Keratinocyte (primary cell): ENCODE data around the gene DCST2. TPM values are rescaled to one million over a fixed set of nuclear protein-coding genes. Genes with fewer than 3 reads are reported as not detected.

Experiments
- DNase-seq: peaks from one replicate; pipeline ENCODE4 v3.0.0-alpha.2; 2011; ENCODE audit warnings: low read depth, missing footprints, low spot score
- FAIRE-seq: peaks from 2 replicates; lab custom pipeline; 2011; peaks lifted over from hg19 to GRCh38; lab: Jason Lieb, UNC
- H2AFZ ChIP-seq: 2 replicates; pipeline ENCODE4 v1.6.0; 2012; ENCODE audit warnings: low read length, control low read depth, inconsistent platforms; ENCODE audit not compliant: control insufficient read depth
- H3K27ac ChIP-seq: 2 replicates; pipeline ENCODE4 v1.5.1; 2011; ENCODE audit warnings: low read length; ENCODE audit not compliant: control insufficient read depth, insufficient read depth
- H3K27me3 ChIP-seq: 3 replicates; pipeline ENCODE4 v1.6.0; 2011; ENCODE audit warnings: low read length; ENCODE audit not compliant: control insufficient read depth, insufficient read depth; ENCODE audit errors: extremely low read depth
- H3K36me3 ChIP-seq, 2 experiments: 2 replicates in 1 of 2; 3 replicates in 1 of 2; pipeline ENCODE4 v1.5.1; 2011; ENCODE audit warnings: low read length in 2 of 2, mild to moderate bottlenecking in 1 of 2; ENCODE audit not compliant: control insufficient read depth in 2 of 2, insufficient read depth in 2 of 2; ENCODE audit errors: extremely low read depth in 1 of 2
- H3K4me1 ChIP-seq: 3 replicates; pipeline ENCODE4 v1.5.1; 2011; ENCODE audit warnings: low read length; ENCODE audit not compliant: control insufficient read depth, insufficient read depth; ENCODE audit errors: extremely low read depth
- H3K4me2 ChIP-seq: 3 replicates; pipeline ENCODE4 v1.6.0; 2011; ENCODE audit warnings: low read depth, low read length; ENCODE audit not compliant: control insufficient read depth, insufficient read depth; ENCODE audit errors: extremely low read depth
- H3K4me3 ChIP-seq, 3 experiments: fragments of 200-600 bp in 1 of 3; sonication (generic) in 1 of 3; 2 replicates in 2 of 3; 3 replicates in 1 of 3; pipeline ENCODE4 v1.5.1; 2011 to 2016; ENCODE audit warnings: low read length in 3 of 3, mild to moderate bottlenecking in 3 of 3, control low read depth in 2 of 3, inconsistent platforms in 1 of 3, low read depth in 1 of 3, mixed read lengths in 1 of 3, mixed run types in 1 of 3, moderate library complexity in 1 of 3; ENCODE audit not compliant: control insufficient read depth in 2 of 3, insufficient read depth in 2 of 3; ENCODE audit errors: extremely low read depth in 1 of 3
- H3K79me2 ChIP-seq: 2 replicates; pipeline ENCODE4 v1.6.0; 2012; ENCODE audit warnings: low read length; ENCODE audit not compliant: control insufficient read depth, insufficient read depth
- H3K9ac ChIP-seq: 3 replicates; pipeline ENCODE4 v1.6.0; 2011; ENCODE audit warnings: low read length; ENCODE audit not compliant: control insufficient read depth, insufficient read depth; ENCODE audit errors: extremely low read depth
- H3K9me1 ChIP-seq: 3 replicates; pipeline ENCODE4 v1.6.0; 2011; ENCODE audit warnings: low read length; ENCODE audit not compliant: control insufficient read depth, insufficient read depth; ENCODE audit errors: extremely low read depth
- H3K9me3 ChIP-seq: 2 replicates; pipeline ENCODE4 v1.5.1; 2012; ENCODE audit warnings: low read depth, low read length; ENCODE audit not compliant: control insufficient read depth
- H4K20me1 ChIP-seq: 3 replicates; pipeline ENCODE4 v1.6.0; 2011; ENCODE audit warnings: low read length; ENCODE audit not compliant: control insufficient read depth, insufficient read depth; ENCODE audit errors: extremely low read depth
- EZH2 ChIP-seq: IDR thresholded peaks from one replicate; pipeline ENCODE4 v1.6.1; 2012; ENCODE audit warnings: inconsistent platforms, mild to moderate bottlenecking, low read length, moderate library complexity
- dilution Hi-C: fragments of 300-500 bp; cut with MboI; formaldehyde crosslinking; loops from one replicate; pipeline ENCODE4 v1.7.0; 2020; ENCODE audit warnings: low sequenced_read_pairs; ENCODE audit not compliant: extremely low pct_ligation_motif_present
- polyA plus RNA-seq, 5 experiments: library from polyadenylated mRNA; depleted of rRNA in 3 of 5; stranded (reverse) in 3 of 5; stranded (forward) in 1 of 5; unstranded in 1 of 5; fragments of >200 nt; gene quantifications; 1 replicate in 1 of 5; 2 replicates in 3 of 5; 3 replicates in 1 of 5; pipeline versions ENCODE4 v1.2.1 to v1.2.3, GENCODE V29; 2011 to 2012; ENCODE audit warnings: missing spikeins in 2 of 5, low read depth in 1 of 5, low replicate concordance in 1 of 5
- TF ChIP-seq, protein P1 (sequence below), 3 experiments: IDR thresholded peaks in 1 of 3; conservative IDR thresholded peaks in 1 of 3; optimal IDR thresholded peaks in 1 of 3; 2 replicates in 2 of 3; 3 replicates in 1 of 3; pipeline versions ENCODE3 to v1.5.1; 2011; ENCODE audit warnings: low read length in 3 of 3, mild to moderate bottlenecking in 3 of 3, moderate library complexity in 2 of 3, control low read depth in 1 of 3, inconsistent platforms in 1 of 3; ENCODE audit not compliant: insufficient read depth in 2 of 3; ENCODE audit errors: extremely low read depth in 1 of 3

Gene DCST2
- polyA plus RNA-seq, 1 donor (not counting 4 experiments of a cell fraction or from before 2014, with no cell fraction given), result 0.14 TPM

DNA sequence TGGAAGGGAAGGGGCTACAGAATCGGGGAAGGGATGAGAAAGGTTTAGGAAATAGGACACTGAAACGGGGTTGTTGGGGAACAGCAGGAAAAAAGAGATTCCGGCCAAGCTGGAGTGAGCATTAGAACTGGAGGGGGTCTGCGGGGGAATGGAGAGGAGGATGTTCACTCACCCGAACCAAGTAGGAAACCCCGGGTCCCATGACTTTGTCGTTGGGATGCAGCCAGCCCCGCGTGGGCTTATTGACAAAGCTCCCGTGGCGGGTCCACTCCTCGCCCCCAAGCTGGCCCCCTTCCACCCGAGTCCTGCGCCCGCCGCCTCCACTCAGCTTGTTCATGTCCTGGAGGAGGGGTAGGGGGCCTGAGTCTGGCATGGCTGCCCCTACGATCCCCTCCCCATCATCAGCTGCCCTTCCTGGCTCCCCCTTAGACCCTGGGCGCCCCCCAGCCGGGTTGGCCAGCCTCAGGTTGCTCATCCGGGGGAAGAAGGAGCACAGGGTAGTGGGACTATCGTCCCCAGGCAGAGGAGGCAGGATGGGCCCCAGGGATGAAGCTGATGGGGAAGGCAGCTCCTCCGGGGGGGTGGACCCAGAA is 63.6 kb downstream of the DCST2 start:
- no peak for FAIRE-seq
- no peak overlapping the region for H2AFZ ChIP-seq
- peaks cover 52% of the 10 kb centered on the region for H3K79me2 ChIP-seq
- H3K9me3 ChIP-seq, result no peaks in the 10 kb centered on the region
- DNase-seq, result no peak
- peak overlapping the region; percentile 52 to 71 (median 54) for H3K4me3 ChIP-seq
- H3K9me1 ChIP-seq, result no peaks in the 10 kb centered on the region
- peaks cover 20 to 39% of the 10 kb centered on the region in 2 experiments for H3K36me3 ChIP-seq
- dilution Hi-C loops, result no loop called here
- H3K27me3 ChIP-seq, result no peaks in the 10 kb centered on the region
- peaks cover 50% of the 10 kb centered on the region for H3K4me1 ChIP-seq
- H4K20me1 ChIP-seq, result no peaks in the 10 kb centered on the region
- H3K9ac ChIP-seq, result peak overlapping the region; percentile 79
- H3K4me2 ChIP-seq, result peak overlapping the region; percentile 76
- no peak for TF ChIP-seq EZH2
- TF ChIP-seq, protein P1, sequence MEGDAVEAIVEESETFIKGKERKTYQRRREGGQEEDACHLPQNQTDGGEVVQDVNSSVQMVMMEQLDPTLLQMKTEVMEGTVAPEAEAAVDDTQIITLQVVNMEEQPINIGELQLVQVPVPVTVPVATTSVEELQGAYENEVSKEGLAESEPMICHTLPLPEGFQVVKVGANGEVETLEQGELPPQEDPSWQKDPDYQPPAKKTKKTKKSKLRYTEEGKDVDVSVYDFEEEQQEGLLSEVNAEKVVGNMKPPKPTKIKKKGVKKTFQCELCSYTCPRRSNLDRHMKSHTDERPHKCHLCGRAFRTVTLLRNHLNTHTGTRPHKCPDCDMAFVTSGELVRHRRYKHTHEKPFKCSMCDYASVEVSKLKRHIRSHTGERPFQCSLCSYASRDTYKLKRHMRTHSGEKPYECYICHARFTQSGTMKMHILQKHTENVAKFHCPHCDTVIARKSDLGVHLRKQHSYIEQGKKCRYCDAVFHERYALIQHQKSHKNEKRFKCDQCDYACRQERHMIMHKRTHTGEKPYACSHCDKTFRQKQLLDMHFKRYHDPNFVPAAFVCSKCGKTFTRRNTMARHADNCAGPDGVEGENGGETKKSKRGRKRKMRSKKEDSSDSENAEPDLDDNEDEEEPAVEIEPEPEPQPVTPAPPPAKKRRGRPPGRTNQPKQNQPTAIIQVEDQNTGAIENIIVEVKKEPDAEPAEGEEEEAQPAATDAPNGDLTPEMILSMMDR (optimal IDR thresholded peaks at IDR 0.05 in 1 of 3, IDR thresholded peaks at IDR 0.05 in 1 of 3, conservative IDR thresholded peaks at IDR 0.05 in 1 of 3; ENCODE audit: extremely low read depth in 1 of 3, insufficient read depth in 2 of 3, low read length in 3 of 3), result no peak
- H3K27ac ChIP-seq, result peak overlapping the region; percentile 99

DNA sequence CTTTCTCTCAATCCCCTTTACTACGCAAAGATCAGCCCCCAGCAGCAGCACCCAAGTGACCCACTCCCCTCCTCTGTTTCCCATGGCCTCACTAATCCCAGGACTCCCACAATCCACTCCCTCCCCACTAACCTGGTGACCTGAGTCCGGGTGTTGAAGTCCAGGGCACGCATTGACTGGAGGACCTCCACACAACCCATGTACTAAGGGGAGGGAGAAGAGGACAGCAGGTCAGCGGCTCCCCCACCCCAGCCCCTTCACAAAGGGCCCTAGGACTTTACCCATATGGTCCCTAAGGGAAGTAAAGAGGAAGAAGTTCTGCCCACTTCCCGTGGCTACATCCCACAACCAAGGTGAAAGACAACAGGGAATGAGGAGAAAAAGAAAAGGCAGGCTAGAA is 64.3 kb downstream of the DCST2 start:
- dilution Hi-C loops, result no loop called here
- H4K20me1 ChIP-seq, result no peaks in the 10 kb centered on the region

More for the DNA sequence above, 64.3 kb downstream of the DCST2 start:
- H3K36me3 ChIP-seq, result peaks cover 26 to 45% of the 10 kb centered on the region in 2 experiments
- H3K4me1 ChIP-seq, result peaks cover 50% of the 10 kb centered on the region
- no peak overlapping the region for H3K27ac ChIP-seq
- TF ChIP-seq, protein P1 (optimal IDR thresholded peaks at IDR 0.05 in 1 of 3, IDR thresholded peaks at IDR 0.05 in 1 of 3, conservative IDR thresholded peaks at IDR 0.05 in 1 of 3; ENCODE audit: extremely low read depth in 1 of 3, insufficient read depth in 2 of 3, low read length in 3 of 3), result no peak
- no peak for TF ChIP-seq EZH2
- H3K4me2 ChIP-seq, result peak overlapping the region; percentile 76
- peak overlapping the region; percentile 52 to 71 (median 54) for H3K4me3 ChIP-seq
- H3K9me1 ChIP-seq, result no peaks in the 10 kb centered on the region
- peak overlapping the region; percentile 79 for H3K9ac ChIP-seq
- H3K79me2 ChIP-seq, result peaks cover 53% of the 10 kb centered on the region
- H3K9me3 ChIP-seq, result no peaks in the 10 kb centered on the region
- H3K27me3 ChIP-seq, result no peaks in the 10 kb centered on the region
- no peak overlapping the region for H2AFZ ChIP-seq
- FAIRE-seq (no peak), DNase-seq (no peak)
